Amniotic epithelial cell (primary cell): ENCODE measurements around the gene AIFM3.
"Not testable (repeated sequence)": the region's sequence is repeated elsewhere in the genome, so short reads cannot be mapped to it uniquely, and the experiment has no call there.

ENCODE experiments used
- DNase-seq: peaks from one replicate; pipeline ENCODE4 v3.0.0-alpha.2; 2010; ENCODE audit warnings: low read depth

AIFM3 gene

GRCh38 chr22:20940904-20941385 lies 26.1 kb upstream of the AIFM3 start:
- no peak for DNase-seq

DNA sequence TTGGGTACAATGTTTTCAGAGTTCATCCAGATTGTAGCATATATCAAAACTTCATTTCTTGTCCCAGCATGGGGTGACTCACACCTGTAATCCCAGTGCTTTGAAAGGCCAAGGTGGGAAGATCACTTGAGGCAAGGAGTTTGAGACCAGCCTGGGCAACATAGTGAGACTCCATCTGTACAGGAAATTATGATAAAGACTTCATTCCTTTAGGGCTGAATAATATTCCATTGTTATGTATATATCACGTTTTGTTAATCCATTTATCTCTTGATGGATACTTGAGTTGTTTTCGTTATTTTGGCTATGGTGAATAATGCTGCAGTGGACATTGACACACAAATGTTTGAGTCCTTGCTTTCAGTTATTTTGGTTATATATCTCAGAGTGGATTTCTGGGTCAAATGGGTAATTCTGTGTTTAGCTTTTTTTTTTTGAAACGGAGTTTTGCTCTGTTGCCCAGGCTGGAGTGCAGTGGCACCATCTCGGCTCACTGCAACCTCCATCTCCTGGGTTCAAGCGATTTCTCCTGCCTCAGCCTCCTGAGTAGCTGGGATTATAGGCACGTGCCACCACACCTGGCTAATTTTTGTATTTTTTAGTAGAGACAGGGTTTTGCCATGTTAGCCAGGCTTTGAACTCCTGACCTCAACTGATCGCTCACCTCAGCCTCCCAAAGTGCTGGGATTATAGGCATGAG lies 24.7 kb upstream of the AIFM3 start:
- DNase-seq = not testable (repeated sequence)

- DNase-seq = no peak
Measured at GRCh38 chr22:20943104-20943933, 23.7 kb upstream of the AIFM3 start.

GRCh38 chr22:20944042-20944441 lies 23.0 kb upstream of the AIFM3 start:
- DNase-seq = no peak

GRCh38 chr22:20945578-20945934 lies 21.5 kb upstream of the AIFM3 start:
- DNase-seq = no peak

DNA sequence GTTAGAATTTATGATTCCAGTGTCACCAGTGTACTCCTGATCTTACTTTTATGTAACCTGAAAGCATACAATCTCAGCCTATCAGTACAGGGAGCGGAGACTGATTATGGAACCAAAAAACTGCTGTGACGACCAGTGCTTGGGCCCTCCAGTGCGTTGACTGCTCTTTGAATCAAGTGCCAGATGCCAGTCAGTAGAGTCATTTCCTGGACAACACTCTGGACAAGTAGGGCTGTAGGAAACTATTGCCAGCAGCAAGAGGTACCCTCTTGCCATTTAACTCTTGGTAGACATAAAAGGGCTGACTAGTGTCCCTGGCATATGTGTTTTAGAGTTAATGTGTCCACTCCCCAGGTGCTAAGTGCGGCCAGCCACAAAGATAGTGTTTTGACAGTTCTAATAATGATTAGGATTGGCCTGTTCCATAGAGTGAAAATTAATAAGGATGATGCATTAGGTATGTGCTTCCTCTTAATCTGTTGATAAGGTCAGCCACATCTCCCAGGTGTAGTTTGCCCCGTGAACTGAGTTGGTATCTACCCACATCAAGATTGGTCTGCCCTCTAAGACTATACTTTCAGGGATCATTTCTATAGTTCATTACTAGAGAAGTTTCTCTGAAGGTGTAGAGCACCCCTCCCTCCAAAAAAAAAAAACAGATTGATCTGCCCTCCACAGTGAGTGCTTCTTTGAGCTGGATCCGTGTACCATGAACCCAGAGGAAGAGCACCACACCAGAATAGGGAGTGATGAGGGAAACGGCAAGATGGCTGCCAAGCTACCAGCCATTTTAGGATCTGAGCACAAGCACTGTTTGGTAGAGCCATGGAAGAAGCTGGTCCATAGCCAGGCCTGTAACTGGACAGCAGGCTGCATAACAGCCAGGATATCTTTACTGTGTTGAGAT lies 20.7 kb upstream of the AIFM3 start:
- DNase-seq = no peak

- no peak for DNase-seq
Measured at GRCh38 chr22:20946991-20947390, 20.1 kb upstream of the AIFM3 start.

GRCh38 chr22:20948450-20948849 lies 18.6 kb upstream of the AIFM3 start:
- DNase-seq = no peak

DNA sequence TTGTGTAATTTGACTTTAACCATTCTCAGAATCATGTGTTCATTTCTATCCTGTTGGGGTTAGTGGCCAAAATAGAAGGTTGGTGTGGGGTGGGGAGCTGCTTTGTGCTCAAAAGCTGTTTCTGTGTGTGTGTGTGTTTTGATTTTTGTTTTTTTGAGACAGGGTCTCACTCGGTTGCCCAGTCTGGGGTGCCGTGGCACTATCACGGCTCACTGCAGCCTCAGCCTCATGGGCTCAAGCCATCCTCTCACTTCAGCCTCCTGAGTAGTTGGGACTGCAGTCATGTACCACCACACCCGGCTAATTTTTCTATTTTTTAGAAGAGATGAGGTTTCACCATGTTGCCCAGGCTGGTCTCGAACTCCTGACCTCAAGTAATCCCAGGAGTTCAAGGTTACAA lies 18.1 kb upstream of the AIFM3 start:
- DNase-seq = no peak

GRCh38 chr22:20949698-20950183 lies 17.3 kb upstream of the AIFM3 start:
- DNase-seq = no peak

- no peak for DNase-seq
Measured at GRCh38 chr22:20951151-20951931, 15.7 kb upstream of the AIFM3 start.

- no peak for DNase-seq
Measured at GRCh38 chr22:20951932-20952380, 15.1 kb upstream of the AIFM3 start.

- DNase-seq = no peak
Measured at GRCh38 chr22:20952544-20953341, 14.3 kb upstream of the AIFM3 start.

DNA sequence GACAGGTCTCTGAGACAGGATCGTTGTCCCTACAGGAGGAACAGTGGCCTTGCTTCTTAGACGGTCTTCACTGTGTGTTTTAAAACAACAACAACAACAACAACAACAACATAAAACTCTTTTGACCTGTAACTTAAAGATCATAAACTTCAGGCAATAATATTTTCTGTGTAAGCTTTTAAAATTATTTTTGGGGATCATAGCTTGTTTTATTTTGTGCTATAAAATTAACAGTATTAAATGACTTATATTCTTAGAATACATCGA lies 13.8 kb upstream of the AIFM3 start:
- DNase-seq = no peak

DNA sequence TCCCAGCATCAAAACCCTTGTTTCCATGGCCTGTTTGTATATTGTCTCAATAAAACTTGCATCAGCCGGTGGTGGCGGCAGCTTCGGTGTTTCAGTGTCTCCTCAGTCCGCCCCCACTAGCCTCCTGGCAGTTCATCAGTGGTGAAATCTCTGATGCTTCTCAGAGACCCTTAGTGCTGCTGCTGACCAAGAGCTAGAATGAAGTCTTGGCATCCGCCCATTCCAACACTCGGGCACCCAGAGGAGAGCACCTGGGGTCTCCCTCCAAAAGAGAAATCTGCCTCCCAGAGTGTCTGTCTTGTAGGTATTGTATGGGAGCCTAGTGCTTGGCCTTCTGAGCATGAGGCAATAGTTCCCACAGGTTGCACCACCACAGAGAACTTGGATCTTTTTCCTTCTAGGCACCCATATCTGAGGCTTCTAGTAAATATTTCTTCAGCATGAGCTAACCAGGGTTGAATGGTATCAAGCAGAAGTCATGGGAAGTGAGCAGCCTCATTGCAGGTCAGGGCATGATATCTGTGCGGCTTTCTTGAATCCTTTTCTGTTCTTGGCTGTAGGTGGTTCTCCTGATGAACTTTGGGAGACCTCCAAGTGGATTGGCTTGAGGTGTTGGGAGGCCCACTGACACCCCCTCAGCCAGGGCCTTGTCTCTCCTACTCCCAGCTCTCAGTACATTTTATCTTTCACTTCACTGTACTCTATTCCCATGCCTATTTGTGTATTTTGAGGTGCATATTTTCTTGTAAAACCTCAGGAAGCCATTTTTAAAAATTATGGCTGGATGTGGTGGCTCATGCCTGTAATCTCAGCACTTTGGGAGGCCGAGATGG lies 13.2 kb upstream of the AIFM3 start:
- DNase-seq = peak; percentile 99

DNA sequence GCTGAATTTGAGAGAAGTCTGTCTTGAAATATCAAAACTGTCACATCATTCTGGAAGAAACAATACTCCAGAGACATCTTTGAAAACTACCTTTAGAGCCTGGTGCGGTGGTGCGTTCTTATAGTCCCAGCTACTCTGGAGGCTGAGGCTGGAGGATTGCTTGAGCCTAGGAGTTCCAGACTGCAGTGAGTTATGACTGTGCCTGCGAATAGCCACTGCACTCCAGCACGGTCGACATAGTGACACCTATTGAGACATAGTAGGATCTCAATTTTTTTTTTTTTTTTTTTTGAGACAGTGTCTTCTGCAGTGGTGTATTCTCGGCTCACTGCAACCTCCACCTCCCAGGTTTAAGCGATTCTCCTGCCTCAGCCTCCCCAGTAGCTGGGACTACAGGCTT lies 11.5 kb upstream of the AIFM3 start:
- no peak for DNase-seq

DNA sequence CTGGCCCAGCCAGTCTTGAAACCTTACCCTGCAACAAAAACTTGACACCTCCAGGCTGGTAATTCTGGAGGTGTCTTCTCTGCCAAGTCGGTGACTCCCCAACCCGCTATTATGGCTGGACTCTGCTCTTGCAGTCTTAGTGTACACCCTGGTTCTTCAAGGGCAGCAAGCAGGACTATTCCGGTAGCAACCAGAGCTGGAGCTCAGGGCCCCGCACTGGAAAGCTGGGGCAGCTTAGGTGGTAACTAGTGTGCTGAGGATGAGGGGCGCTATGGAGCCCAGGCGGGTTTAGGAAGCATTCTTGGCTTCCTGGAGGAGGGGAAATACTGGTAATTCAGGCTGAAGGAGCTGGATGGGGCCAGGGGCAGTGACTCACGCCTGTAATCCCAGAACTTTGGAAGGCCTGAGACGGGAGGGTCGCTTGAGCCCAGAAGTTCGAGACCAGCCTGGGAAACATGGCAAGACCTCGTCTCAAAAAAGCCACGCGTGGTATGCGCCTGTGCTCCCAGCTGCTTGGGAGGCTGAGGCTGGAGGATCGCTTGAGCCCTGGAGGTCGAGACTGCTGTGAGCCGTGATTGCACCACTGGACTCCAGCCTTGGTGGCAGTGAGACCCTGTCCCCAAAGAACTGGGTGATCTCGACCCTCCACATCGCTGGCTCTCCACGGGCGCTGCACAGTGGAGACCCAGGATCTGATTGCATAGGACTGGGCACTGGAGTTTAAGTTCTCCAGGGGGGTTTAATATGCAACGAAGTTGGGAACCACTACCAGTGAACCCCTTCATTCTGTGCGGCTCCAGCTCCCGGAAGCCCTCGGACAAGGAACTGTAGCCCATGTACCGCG lies 10.6 kb upstream of the AIFM3 start:
- peak; percentile 54 for DNase-seq

DNA sequence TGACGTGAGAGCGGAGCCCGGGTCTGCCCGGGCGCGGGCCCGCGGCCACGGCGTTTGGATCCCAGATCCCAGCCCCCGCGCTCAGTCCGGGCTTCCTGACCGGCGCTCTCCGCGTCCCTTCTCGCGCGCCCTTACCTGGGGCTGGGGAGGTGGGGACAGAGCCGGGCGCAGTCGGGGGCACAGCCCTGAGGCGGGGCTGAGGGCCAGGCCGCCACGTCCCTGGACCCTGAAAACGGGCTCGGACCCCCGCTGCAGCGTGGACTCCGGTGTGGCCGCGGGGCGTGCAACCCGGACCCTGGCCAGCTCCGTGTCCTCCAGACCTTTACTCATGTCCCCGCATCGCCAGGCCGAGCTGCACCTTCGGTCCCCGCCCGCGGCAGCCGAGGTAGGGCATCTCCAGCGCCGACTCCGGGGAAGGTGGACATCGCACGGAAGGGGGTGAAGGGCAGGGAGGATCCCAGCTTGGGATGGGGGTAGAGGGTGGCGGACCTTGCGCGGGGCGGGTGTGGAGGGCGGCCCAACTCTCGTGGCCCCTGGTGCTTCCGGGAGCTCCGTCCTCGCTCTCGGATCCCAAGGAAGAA lies 9.9 kb upstream of the AIFM3 start:
- no peak for DNase-seq
